KMS-11 (cell line): ENCODE results near the gene CUL2.

Experiments used
- H2AFZ ChIP-seq: fragments of 200-600 bp; sonication (generic); 2 replicates; pipeline ENCODE4 v1.6.1; 2016; ENCODE audit warnings: antibody characterized with exemption, mixed run types, low read depth
- H3K27ac ChIP-seq: fragments of 200-600 bp; sonication (generic); 2 replicates; pipeline ENCODE4 v1.6.1; 2016; ENCODE audit warnings: mild to moderate bottlenecking, mixed run types
- H3K27me3 ChIP-seq: fragments of 200-600 bp; sonication (generic); 2 replicates; pipeline ENCODE4 v1.6.1; 2017; ENCODE audit warnings: mild to moderate bottlenecking, low read depth, mixed run types, moderate library complexity; ENCODE audit not compliant: insufficient read depth
- H3K36me3 ChIP-seq: fragments of 200-600 bp; sonication (generic); 2 replicates; pipeline ENCODE4 v1.6.1; 2017; ENCODE audit warnings: mild to moderate bottlenecking, mixed run types; ENCODE audit not compliant: insufficient read depth
- H3K4me1 ChIP-seq: fragments of 200-600 bp; sonication (generic); 2 replicates; pipeline ENCODE4 v1.6.1; 2016; ENCODE audit warnings: mild to moderate bottlenecking, low read depth, mixed run types; ENCODE audit not compliant: poor library complexity, severe bottlenecking
- H3K4me2 ChIP-seq: fragments of 200-600 bp; sonication (generic); 2 replicates; pipeline ENCODE4 v1.7.0; 2016; ENCODE audit warnings: mild to moderate bottlenecking, mixed run types
- H3K4me3 ChIP-seq: fragments of 200-600 bp; sonication (generic); IDR thresholded peaks from 2 replicates; pipeline ENCODE4 v1.6.1; 2017; ENCODE audit warnings: low read depth, low read length, mixed read lengths; ENCODE audit not compliant: insufficient read depth
- H3K79me2 ChIP-seq: fragments of 200-600 bp; sonication (generic); 2 replicates; pipeline ENCODE4 v1.6.1; 2016; ENCODE audit warnings: low read depth, mixed run types; ENCODE audit not compliant: insufficient read depth
- H3K9ac ChIP-seq: fragments of 200-600 bp; sonication (generic); 2 replicates; pipeline ENCODE4 v1.6.1; 2016; ENCODE audit warnings: mild to moderate bottlenecking, mixed run types
- H4K20me1 ChIP-seq: fragments of 200-600 bp; sonication (generic); 2 replicates; pipeline ENCODE4 v1.6.1; 2016; ENCODE audit warnings: mild to moderate bottlenecking, mixed run types; ENCODE audit not compliant: insufficient read depth
- TF ChIP-seq, protein P1 (sequence below): fragments of 200-600 bp; sonication (generic); conservative IDR thresholded peaks from 2 replicates; pipeline ENCODE4 v1.6.1; 2017; ENCODE audit warnings: low read depth, mild to moderate bottlenecking, antibody characterized with exemption, low read length, moderate library complexity, mixed read lengths

Gene CUL2

GRCh38 chr10:35004651-35005050 is 85.5 kb downstream of the CUL2 start:
- Histone ChIP-seq H3K4me2 (no peak overlapping the region), H4K20me1 (no peaks in the 10 kb centered on the region), H3K36me3 (peaks cover 4% of the 10 kb centered on the region; the same call in 1 of the 2 replicates), H3K4me3 (no peak overlapping the region), H2AFZ (no peak overlapping the region), H3K79me2 (no peaks in the 10 kb centered on the region), H3K27me3 (no peaks in the 10 kb centered on the region), H3K9ac (no peak overlapping the region), H3K4me1 (no peaks in the 10 kb centered on the region), H3K27ac (no peak overlapping the region)
- TF ChIP-seq, protein P1, sequence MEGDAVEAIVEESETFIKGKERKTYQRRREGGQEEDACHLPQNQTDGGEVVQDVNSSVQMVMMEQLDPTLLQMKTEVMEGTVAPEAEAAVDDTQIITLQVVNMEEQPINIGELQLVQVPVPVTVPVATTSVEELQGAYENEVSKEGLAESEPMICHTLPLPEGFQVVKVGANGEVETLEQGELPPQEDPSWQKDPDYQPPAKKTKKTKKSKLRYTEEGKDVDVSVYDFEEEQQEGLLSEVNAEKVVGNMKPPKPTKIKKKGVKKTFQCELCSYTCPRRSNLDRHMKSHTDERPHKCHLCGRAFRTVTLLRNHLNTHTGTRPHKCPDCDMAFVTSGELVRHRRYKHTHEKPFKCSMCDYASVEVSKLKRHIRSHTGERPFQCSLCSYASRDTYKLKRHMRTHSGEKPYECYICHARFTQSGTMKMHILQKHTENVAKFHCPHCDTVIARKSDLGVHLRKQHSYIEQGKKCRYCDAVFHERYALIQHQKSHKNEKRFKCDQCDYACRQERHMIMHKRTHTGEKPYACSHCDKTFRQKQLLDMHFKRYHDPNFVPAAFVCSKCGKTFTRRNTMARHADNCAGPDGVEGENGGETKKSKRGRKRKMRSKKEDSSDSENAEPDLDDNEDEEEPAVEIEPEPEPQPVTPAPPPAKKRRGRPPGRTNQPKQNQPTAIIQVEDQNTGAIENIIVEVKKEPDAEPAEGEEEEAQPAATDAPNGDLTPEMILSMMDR: no peak

DNA sequence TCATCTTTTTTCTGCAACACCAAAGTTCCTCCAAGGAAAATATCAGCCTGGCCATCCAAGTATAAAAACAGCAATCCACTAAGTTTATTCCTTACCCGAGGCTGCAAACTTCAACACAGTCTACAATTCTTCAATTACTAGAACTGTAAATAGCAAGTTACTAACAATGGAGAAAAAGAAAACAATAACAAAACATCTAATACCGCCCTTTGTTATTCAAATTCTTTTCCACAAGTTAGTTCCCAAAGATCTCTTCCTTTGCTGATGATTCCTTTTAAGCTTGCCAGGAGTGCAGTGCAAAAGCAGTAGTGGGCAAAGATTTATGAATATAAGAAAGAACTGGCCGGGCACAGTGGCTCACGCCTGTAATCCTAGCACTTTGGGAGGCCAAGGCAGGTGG is 86.2 kb downstream of the CUL2 start:
- Histone ChIP-seq H3K4me3 (no peak overlapping the region), H3K9ac (no peak overlapping the region), H3K27me3 (no peaks in the 10 kb centered on the region), H3K27ac (no peak overlapping the region), H3K4me1 (no peaks in the 10 kb centered on the region), H3K4me2 (no peak overlapping the region), H3K79me2 (no peaks in the 10 kb centered on the region), H2AFZ (no peak overlapping the region), H3K36me3 (no peaks in the 10 kb centered on the region), H4K20me1 (no peaks in the 10 kb centered on the region)
- TF ChIP-seq, protein P1: no peak

- H3K27me3 ChIP-seq: no peaks in the 10 kb centered on the region
- TF ChIP-seq, protein P1: no peak
- no peaks in the 10 kb centered on the region for H3K36me3 ChIP-seq
- no peak overlapping the region for H2AFZ ChIP-seq
- H4K20me1 ChIP-seq: no peaks in the 10 kb centered on the region
- no peak overlapping the region for H3K4me3 ChIP-seq
- H3K79me2 ChIP-seq: no peaks in the 10 kb centered on the region
- no peaks in the 10 kb centered on the region for H3K4me1 ChIP-seq
- no peak overlapping the region for H3K27ac ChIP-seq
- no peak overlapping the region for H3K4me2 ChIP-seq
- H3K9ac ChIP-seq: no peak overlapping the region
Measured at GRCh38 chr10:35000936-35001335, 89.2 kb downstream of the CUL2 start.

- H3K27me3 ChIP-seq: no peaks in the 10 kb centered on the region
Measured at GRCh38 chr10:34999532-34999931, 90.6 kb downstream of the CUL2 start.

More at GRCh38 chr10:34999532-34999931, 90.6 kb downstream of the CUL2 start:
- Histone ChIP-seq H4K20me1 (no peaks in the 10 kb centered on the region), H3K27ac (no peak overlapping the region), H3K4me3 (no peak overlapping the region), H3K4me1 (peaks cover 1% of the 10 kb centered on the region), H3K4me2 (no peak overlapping the region), H3K36me3 (no peaks in the 10 kb centered on the region), H2AFZ (no peak overlapping the region), H3K9ac (no peak overlapping the region), H3K79me2 (no peaks in the 10 kb centered on the region)
- TF ChIP-seq, protein P1: no peak
